Measurements from ENCODE around the gene FGFR2.
"Not testable (repeated sequence)": the region's sequence is repeated elsewhere in the genome, so short reads cannot be mapped to it uniquely, and the experiment has no call there.

Gene FGFR2

GRCh38 chr10:121583857-121584256 lies 14.4 kb downstream of the FGFR2 start:
- DNase-seq, result no peak

GRCh38 chr10:121583258-121583657 lies 15.0 kb downstream of the FGFR2 start:
- no peak for DNase-seq

GRCh38 chr10:121580276-121581116 lies 17.7 kb downstream of the FGFR2 start:
- no peak for DNase-seq

GRCh38 chr10:121579656-121580055 lies 18.6 kb downstream of the FGFR2 start:
- DNase-seq, result no peak

GRCh38 chr10:121578965-121579364 lies 19.3 kb downstream of the FGFR2 start:
- no peak for DNase-seq

GRCh38 chr10:121578298-121578697 lies 19.9 kb downstream of the FGFR2 start:
- DNase-seq, result no peak

- DNase-seq, result no peak
These were observed 20.7 kb downstream of the FGFR2 start for GRCh38 chr10:121577568-121577967.

- no peak for DNase-seq
These were observed 22.1 kb downstream of the FGFR2 start for GRCh38 chr10:121576139-121576538.

GRCh38 chr10:121574519-121575166 lies 23.6 kb downstream of the FGFR2 start:
- no peak for DNase-seq

GRCh38 chr10:121573538-121573941 lies 24.7 kb downstream of the FGFR2 start:
- DNase-seq, result no peak

GRCh38 chr10:121572859-121573537 lies 25.2 kb downstream of the FGFR2 start:
- no peak for DNase-seq

GRCh38 chr10:121570315-121570714 lies 27.9 kb downstream of the FGFR2 start:
- DNase-seq, result no peak

- DNase-seq, result no peak
These were observed 30.0 kb downstream of the FGFR2 start for GRCh38 chr10:121568275-121568674.

- DNase-seq, result no peak
These were observed 30.7 kb downstream of the FGFR2 start for GRCh38 chr10:121567569-121567968.

GRCh38 chr10:121566755-121567154 lies 31.5 kb downstream of the FGFR2 start:
- DNase-seq, result no peak

- DNase-seq, result peak; percentile 55
These were observed 38.8 kb downstream of the FGFR2 start for GRCh38 chr10:121559326-121560026.

GRCh38 chr10:121558238-121558637 lies 40.0 kb downstream of the FGFR2 start:
- no peak for DNase-seq

- DNase-seq, result no peak
These were observed 41.2 kb downstream of the FGFR2 start for GRCh38 chr10:121556918-121557573.

GRCh38 chr10:121556455-121556854 lies 41.8 kb downstream of the FGFR2 start:
- DNase-seq, result no peak

- not testable (repeated sequence) for DNase-seq
These were observed 43.3 kb downstream of the FGFR2 start for GRCh38 chr10:121554916-121555315.

- DNase-seq, result peak; percentile 80
These were observed 44.6 kb downstream of the FGFR2 start for GRCh38 chr10:121553511-121554264.

- no peak for DNase-seq
These were observed 45.5 kb downstream of the FGFR2 start for GRCh38 chr10:121552746-121553145.
